H1 (cell line): ENCODE data around the gene CCL22. TPM values are rescaled to one million over a fixed set of nuclear protein-coding genes. Genes with fewer than 3 reads are reported as not detected.

Source experiments
- JUND ChIP-seq: IDR thresholded peaks from 2 replicates; pipeline ENCODE4 v1.6.1; 2011; ENCODE audit warnings: mild to moderate bottlenecking, improper control_type of control experiment, low read length
- RFX5 ChIP-seq: IDR thresholded peaks from 2 replicates; pipeline ENCODE4 v1.6.1; 2011; ENCODE audit warnings: low read depth, low read length, improper control_type of control experiment, borderline replicate concordance
- SUZ12 ChIP-seq: fragments of 200-600 bp; sonication (generic); IDR thresholded peaks from 2 replicates; pipeline ENCODE4 v1.6.1; 2012; ENCODE audit warnings: mild to moderate bottlenecking, inconsistent platforms, low read length, moderate library complexity, mixed read lengths
- TAF1 ChIP-seq: IDR thresholded peaks from 2 replicates; pipeline ENCODE4 v1.6.1; 2011; ENCODE audit warnings: mild to moderate bottlenecking, low read depth, low read length
- polyA plus RNA-seq, 7 experiments: library from polyadenylated mRNA; depleted of rRNA in 3 of 7; stranded (reverse) in 5 of 7; unstranded in 2 of 7; fragments of >200 nt in 5 of 7; fragments of 200-250 nt in 2 of 7; gene quantifications; 1 replicate in 5 of 7; 2 replicates in 1 of 7; 4 replicates in 1 of 7; pipeline versions ENCODE4 v1.2.1 to v1.2.3, GENCODE V29; 2011 to 2013; ENCODE audit warnings: missing spikeins in 2 of 7, mixed read lengths in 2 of 7
- total RNA-seq: library from RNA; stranded (reverse); fragmentation: NEBNext Ultra II Directional; extraction: Animal tissue kit (Norgen Biotek cat#: 25700); gene quantifications from 2 replicates; pipeline ENCODE4 v1.2.1, GENCODE V29; 2021
- TF ChIP-seq, protein P1 (sequence below): IDR thresholded peaks from 2 replicates; pipeline ENCODE4 v1.6.1; 2011; ENCODE audit warnings: low read length, improper control_type of control experiment

Gene CCL22
- total and polyA plus RNA-seq, 2 of the 8 experiments (the other 6 are each of a cell fraction or from before 2014, with no cell fraction given): not detected

DNA sequence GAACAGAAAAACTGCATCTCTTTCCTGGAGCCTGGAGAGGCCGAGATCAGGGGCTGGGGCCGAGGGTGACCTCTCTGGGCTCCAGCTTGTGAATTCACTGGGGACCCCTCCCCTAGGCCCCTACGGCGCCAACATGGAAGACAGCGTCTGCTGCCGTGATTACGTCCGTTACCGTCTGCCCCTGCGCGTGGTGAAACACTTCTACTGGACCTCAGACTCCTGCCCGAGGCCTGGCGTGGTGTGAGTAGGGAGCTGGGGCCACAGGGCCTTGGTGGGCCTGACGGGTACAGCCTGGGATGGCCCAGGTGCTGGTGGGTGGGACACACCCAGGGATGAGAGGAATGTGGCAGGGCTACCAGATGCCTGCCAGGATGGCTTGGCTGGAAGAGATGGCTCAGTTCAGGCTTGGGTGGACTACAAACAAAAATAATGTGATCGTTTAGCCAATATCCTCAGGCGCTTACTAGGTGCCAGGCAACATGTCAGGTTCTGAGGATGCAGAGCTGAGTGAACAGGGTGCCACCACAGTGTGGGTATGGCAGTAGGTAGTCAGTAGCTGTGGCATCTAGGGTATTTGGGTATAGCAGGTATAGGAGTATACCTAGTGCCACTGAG lies 1.8 kb downstream of the CCL22 start (continued):
- TF ChIP-seq, protein P1, sequence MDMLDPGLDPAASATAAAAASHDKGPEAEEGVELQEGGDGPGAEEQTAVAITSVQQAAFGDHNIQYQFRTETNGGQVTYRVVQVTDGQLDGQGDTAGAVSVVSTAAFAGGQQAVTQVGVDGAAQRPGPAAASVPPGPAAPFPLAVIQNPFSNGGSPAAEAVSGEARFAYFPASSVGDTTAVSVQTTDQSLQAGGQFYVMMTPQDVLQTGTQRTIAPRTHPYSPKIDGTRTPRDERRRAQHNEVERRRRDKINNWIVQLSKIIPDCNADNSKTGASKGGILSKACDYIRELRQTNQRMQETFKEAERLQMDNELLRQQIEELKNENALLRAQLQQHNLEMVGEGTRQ: no peak
- TF ChIP-seq RFX5 (no peak), JUND (no peak), TAF1 (no peak), SUZ12 (no peak)
